HUES6 (cell line): ENCODE results near the gene STEAP1B.
"Not testable (repeated sequence)": the region's sequence is repeated elsewhere in the genome, so short reads cannot be mapped to it uniquely, and the experiment has no call there.

Experiments used
- H3K27ac ChIP-seq: 2 replicates; pipeline ENCODE4 v1.7.0; 2013; ENCODE audit warnings: low read depth, mild to moderate bottlenecking, low read length, inconsistent platforms
- H3K27me3 ChIP-seq: 2 replicates; pipeline ENCODE4 v1.6.1; 2013; ENCODE audit warnings: low read length; ENCODE audit not compliant: control insufficient read depth, insufficient read depth
- H3K36me3 ChIP-seq: 2 replicates; pipeline ENCODE4 v1.6.1; 2013; ENCODE audit warnings: low read length; ENCODE audit not compliant: control insufficient read depth, insufficient read depth
- H3K4me1 ChIP-seq: 2 replicates; pipeline ENCODE4 v1.6.1; 2013; ENCODE audit warnings: low read length; ENCODE audit not compliant: control insufficient read depth, insufficient read depth
- H3K4me3 ChIP-seq: 2 replicates; pipeline ENCODE4 v1.5.1; 2013; ENCODE audit warnings: low read depth, low read length
- H3K9ac ChIP-seq: one replicate; pipeline ENCODE4 v1.6.1; 2013; ENCODE audit warnings: mild to moderate bottlenecking, low read length
- H3K9me3 ChIP-seq: 2 replicates; pipeline ENCODE4 v1.6.1; 2013; ENCODE audit warnings: low read depth, low read length; ENCODE audit not compliant: control insufficient read depth, insufficient read depth

The STEAP1B gene

DNA sequence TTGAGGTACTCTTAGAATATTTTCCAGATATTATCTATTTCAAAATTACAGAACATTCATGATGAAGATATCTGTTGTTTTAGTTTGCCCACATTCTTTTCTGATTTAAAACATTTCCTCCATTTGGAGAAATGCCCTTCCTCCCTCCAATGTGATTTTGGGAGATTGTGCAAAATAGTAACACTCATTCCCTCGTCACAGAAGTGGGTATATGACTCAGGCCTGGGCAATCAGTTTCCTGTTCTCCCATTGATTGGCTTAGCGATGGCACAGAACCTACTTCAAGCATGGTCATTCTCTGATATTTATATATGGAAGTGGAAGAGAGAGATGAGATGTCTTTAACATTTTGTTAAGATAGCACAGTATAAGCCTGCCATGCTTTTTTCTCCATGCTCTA, 3.1 kb downstream of the STEAP1B start:
- H3K4me3 ChIP-seq, H3K9ac ChIP-seq, H3K9me3 ChIP-seq, H3K4me1 ChIP-seq, H3K36me3 ChIP-seq, H3K27me3 ChIP-seq, H3K27ac ChIP-seq: not testable (repeated sequence)

- not testable (repeated sequence) for H3K4me3 ChIP-seq, H3K36me3 ChIP-seq, H3K9ac ChIP-seq, H3K27ac ChIP-seq, H3K4me1 ChIP-seq, H3K9me3 ChIP-seq, H3K27me3 ChIP-seq
Measured at GRCh38 chr7:22496296-22496888, 3.6 kb downstream of the STEAP1B start.

DNA sequence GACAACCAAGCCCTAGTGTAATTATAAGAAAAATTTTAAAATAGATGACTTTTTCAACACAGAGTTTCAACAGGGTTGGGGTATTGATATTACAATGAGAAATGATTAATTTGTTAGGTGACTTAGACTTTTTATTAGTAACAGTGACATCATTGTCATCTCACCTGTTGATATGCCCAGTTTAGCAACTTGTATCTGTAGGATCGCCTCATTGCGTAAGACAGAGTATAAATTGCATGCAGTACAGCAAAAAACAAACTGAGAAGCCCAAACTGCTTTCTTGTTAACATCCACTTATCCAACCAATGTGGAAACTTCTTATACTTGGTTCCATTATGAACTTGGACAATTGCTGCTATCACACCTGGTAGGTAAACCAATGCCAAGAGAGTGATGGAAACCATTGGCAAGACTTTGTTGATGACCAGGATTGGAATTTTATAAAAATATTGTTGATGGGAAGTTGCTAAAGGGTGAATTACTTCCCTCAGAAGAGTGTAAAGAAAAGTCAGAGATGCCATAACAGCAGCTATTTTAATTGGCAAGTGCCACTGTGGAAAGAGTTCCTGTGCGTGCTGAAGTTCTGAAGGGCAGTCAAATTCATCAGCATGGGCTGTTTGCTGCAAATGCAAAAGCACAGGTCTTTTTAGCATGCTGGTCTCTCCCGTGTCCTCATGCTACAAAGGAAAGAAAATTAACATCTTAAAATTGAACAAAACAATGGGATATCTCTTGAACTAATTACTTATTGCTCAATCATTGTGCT, 6.6 kb downstream of the STEAP1B start:
- H3K4me3 ChIP-seq, H3K27ac ChIP-seq, H3K9me3 ChIP-seq, H3K27me3 ChIP-seq, H3K9ac ChIP-seq, H3K36me3 ChIP-seq, H3K4me1 ChIP-seq: not testable (repeated sequence)

DNA sequence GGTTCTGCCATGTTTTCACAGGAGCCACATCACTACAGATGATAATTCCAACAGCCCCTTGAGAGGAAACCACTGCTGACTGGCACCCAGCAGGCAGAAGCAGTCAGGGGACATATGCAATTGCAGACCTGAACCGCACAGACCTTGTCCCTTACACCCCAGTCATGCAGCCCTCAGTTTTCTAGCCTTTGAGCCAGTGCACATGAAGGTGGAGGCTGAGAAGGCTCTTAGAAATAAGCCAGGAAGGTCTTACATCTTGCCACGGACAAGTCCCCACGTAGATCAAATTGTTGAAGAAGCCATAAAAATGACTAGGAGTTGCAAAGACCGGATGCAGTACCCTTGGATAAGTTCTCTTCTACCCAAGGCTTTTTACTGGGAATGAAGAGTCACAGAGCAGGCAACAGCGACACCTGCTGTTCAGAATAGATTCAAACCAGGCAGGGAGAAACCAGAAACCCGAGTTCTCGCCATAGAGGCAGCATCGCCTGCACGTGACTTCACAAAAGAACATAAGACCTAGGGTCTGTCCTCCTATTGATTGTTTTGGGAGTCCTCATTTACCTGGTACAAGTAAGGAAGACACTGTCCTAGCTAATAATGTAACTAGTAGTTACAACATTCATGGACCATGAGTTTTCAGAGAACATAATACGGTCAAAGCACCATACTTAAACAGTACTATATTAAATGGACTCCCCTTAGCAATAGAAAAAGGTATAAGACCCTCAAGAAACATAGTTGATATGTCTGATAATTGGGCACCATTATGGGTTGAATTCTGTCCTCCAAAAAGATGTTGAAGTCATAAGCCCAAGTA, 11.1 kb downstream of the STEAP1B start:
- Histone ChIP-seq H3K4me1 (peaks cover 10% of the 10 kb centered on the region), H3K9ac (no peak overlapping the region), H3K27me3 (no peaks in the 10 kb centered on the region), H3K27ac (no peak overlapping the region), H3K36me3 (no peaks in the 10 kb centered on the region), H3K9me3 (no peaks in the 10 kb centered on the region), H3K4me3 (no peak overlapping the region)

DNA sequence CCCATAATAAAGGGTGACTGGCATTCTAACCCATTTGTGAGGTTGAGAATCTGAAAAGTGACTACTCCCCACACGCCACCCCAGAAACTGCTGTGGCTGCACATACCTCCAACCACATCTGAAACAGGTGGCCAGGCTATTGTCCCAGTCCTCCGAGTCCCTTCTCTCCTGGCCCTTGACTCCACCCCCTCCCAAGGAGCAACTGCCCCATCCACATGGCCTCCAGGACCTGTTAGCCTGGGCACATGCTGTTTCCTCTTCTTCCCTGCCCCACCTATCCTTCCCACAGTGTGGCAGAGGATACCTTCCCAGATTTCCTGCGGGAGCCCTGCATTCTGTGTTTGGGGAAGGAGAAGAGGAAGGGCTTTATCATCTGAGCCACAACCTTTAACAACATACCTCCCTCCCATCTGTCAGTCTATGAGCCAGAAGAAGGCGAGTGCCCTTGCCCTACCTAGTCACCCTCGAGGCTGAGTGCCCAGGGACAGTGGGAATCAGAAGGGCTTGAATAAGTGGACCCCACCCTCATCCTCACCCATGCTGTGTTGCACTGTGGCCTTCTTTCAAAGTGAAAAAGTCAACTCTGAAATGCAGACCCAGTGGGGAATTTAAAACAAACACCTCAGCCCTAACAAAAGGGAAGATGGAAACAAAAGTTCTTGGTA, 11.9 kb downstream of the STEAP1B start:
- no peaks in the 10 kb centered on the region for H3K36me3 ChIP-seq
- H3K9me3 ChIP-seq = no peaks in the 10 kb centered on the region
- H3K27ac ChIP-seq = no peak overlapping the region
- no peak overlapping the region for H3K9ac ChIP-seq
- H3K4me3 ChIP-seq = no peak overlapping the region
- H3K4me1 ChIP-seq = peaks cover 10% of the 10 kb centered on the region
- no peaks in the 10 kb centered on the region for H3K27me3 ChIP-seq

DNA sequence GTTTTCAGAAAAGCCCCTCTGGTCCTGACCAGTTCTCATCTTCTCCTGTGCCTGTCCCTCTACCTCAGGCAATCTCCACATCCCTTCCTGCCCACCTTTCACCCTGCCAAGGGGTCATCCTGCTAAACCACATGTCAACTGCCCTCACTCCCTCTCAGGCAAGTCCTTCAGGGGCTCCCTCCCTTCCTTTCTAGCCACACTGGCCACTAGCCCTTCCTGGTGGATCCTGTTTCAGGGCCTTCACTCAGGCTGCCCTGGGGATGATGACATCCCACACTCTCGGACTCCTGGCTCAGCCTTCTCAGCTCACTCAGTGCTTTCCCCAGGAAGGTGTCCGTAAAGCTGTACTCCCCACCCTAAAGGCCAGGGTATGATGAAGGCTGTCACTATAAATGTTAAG, 13.4 kb downstream of the STEAP1B start:
- Histone ChIP-seq H3K4me1 (peaks cover 10% of the 10 kb centered on the region), H3K36me3 (no peaks in the 10 kb centered on the region), H3K27ac (no peak overlapping the region), H3K9ac (no peak overlapping the region), H3K9me3 (no peaks in the 10 kb centered on the region), H3K27me3 (no peaks in the 10 kb centered on the region), H3K4me3 (no peak overlapping the region)

GRCh38 chr7:22485189-22485588, 14.8 kb downstream of the STEAP1B start:
- no peak overlapping the region for H3K9ac ChIP-seq
- H3K36me3 ChIP-seq = no peaks in the 10 kb centered on the region
- H3K27me3 ChIP-seq = no peaks in the 10 kb centered on the region
- H3K9me3 ChIP-seq = no peaks in the 10 kb centered on the region
- H3K4me1 ChIP-seq = peaks cover 10% of the 10 kb centered on the region
- H3K27ac ChIP-seq = no peak overlapping the region
- no peak overlapping the region for H3K4me3 ChIP-seq

DNA sequence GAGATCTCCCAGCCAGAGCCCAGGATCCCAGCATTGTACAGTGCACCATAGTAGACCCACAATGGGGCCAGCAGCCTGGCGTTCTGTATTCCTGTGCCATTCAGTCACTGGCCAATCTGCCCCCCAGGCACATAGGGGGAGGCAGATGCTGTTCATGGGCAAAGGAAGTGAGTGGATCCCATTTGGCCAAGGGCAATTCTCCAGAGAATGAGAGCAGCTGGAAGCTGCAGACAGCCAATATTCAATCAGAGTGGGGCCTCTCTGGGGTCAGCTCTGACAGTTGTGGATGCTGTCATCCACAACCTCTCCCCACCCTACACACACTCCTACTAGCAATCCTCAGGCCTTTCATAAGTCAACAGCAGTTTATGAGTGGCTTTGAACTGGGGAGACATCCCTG, 17.5 kb downstream of the STEAP1B start:
- H3K9me3 ChIP-seq = no peaks in the 10 kb centered on the region
- no peak overlapping the region for H3K4me3 ChIP-seq
- H3K36me3 ChIP-seq = no peaks in the 10 kb centered on the region
- no peak overlapping the region for H3K27ac ChIP-seq
- no peak overlapping the region for H3K9ac ChIP-seq
- H3K4me1 ChIP-seq = no peaks in the 10 kb centered on the region
- H3K27me3 ChIP-seq = no peaks in the 10 kb centered on the region

GRCh38 chr7:22481726-22482125, 18.3 kb downstream of the STEAP1B start:
- Histone ChIP-seq H3K4me3 (no peak overlapping the region), H3K9ac (no peak overlapping the region), H3K27me3 (no peaks in the 10 kb centered on the region), H3K4me1 (no peaks in the 10 kb centered on the region; the same call in 1 of the 2 replicates), H3K9me3 (no peaks in the 10 kb centered on the region), H3K27ac (no peak overlapping the region), H3K36me3 (no peaks in the 10 kb centered on the region)

GRCh38 chr7:22480523-22481075, 19.4 kb downstream of the STEAP1B start:
- no peaks in the 10 kb centered on the region for H3K36me3 ChIP-seq
- H3K4me1 ChIP-seq = no peaks in the 10 kb centered on the region; the same call in 1 of the 2 replicates
- no peak overlapping the region for H3K4me3 ChIP-seq
- no peak overlapping the region for H3K9ac ChIP-seq
- no peaks in the 10 kb centered on the region for H3K27me3 ChIP-seq
- no peak overlapping the region for H3K27ac ChIP-seq
- H3K9me3 ChIP-seq = no peaks in the 10 kb centered on the region; the same call in 1 of the 2 replicates
